Parathyroid adenoma (tissue), 2 donors: Measurements from ENCODE around the gene PLA2G4B.

Experiments
- H2AFZ ChIP-seq: fragments of 300-600 bp; sonication (generic); one replicate; pipeline ENCODE4 v1.7.0; 2017; ENCODE audit warnings: antibody characterized with exemption, mild to moderate bottlenecking
- H3K27ac ChIP-seq: fragments of 300-600 bp; sonication (generic); one replicate; pipeline ENCODE4 v1.7.0; 2017
- H3K27me3 ChIP-seq: fragments of 300-600 bp; sonication (generic); one replicate; pipeline ENCODE4 v1.7.0; 2017; ENCODE audit warnings: low read length; ENCODE audit not compliant: control insufficient read depth, insufficient read depth
- H3K36me3 ChIP-seq: fragments of 300-600 bp; sonication (generic); one replicate; pipeline ENCODE4 v1.7.0; 2017; ENCODE audit warnings: low read length; ENCODE audit not compliant: control insufficient read depth, insufficient read depth
- H3K4me1 ChIP-seq: fragments of 300-600 bp; sonication (generic); one replicate; pipeline ENCODE4 v1.7.0; 2017; ENCODE audit warnings: control low read depth
- H3K4me2 ChIP-seq: fragments of 300-600 bp; sonication (generic); one replicate; pipeline ENCODE4 v1.7.0; 2017; ENCODE audit warnings: low read length
- H3K4me3 ChIP-seq: fragments of 300-600 bp; sonication (generic); one replicate; pipeline ENCODE4 v1.7.0; 2017; ENCODE audit warnings: low read depth, low read length
- H3K79me2 ChIP-seq: fragments of 300-600 bp; sonication (generic); one replicate; pipeline ENCODE4 v1.7.0; 2017; ENCODE audit warnings: control low read depth
- H3K9ac ChIP-seq: fragments of 300-600 bp; sonication (generic); one replicate; pipeline ENCODE4 v1.7.0; 2017; ENCODE audit warnings: mild to moderate bottlenecking
- H3K9me3 ChIP-seq: fragments of 300-600 bp; sonication (generic); one replicate; pipeline ENCODE4 v1.7.0; 2017; ENCODE audit warnings: low read length; ENCODE audit not compliant: control insufficient read depth
- CTCF ChIP-seq: fragments of 300-600 bp; sonication (generic); IDR thresholded peaks from one replicate; pipeline ENCODE4 v1.7.0; 2017; ENCODE audit warnings: antibody characterized with exemption, mild to moderate bottlenecking
- donor health status: primary hyperparathyroidism.

The PLA2G4B gene

GRCh38 chr15:41817327-41817726 lies 21.3 kb upstream of the PLA2G4B start:
- H3K9ac ChIP-seq: no peak overlapping the region
- no peaks in the 10 kb centered on the region for H3K36me3 ChIP-seq
- no peak overlapping the region for H3K4me3 ChIP-seq
- no peaks in the 10 kb centered on the region for H3K4me1 ChIP-seq
- TF ChIP-seq CTCF: no peak
- no peaks in the 10 kb centered on the region for H3K79me2 ChIP-seq
- H3K4me2 ChIP-seq: no peak overlapping the region
- H3K27ac ChIP-seq: no peak overlapping the region
- H3K9me3 ChIP-seq: no peaks in the 10 kb centered on the region
- no peaks in the 10 kb centered on the region for H3K27me3 ChIP-seq
- no peak overlapping the region for H2AFZ ChIP-seq

- Histone ChIP-seq H3K36me3 (no peaks in the 10 kb centered on the region), H3K79me2 (no peaks in the 10 kb centered on the region), H3K9ac (no peak overlapping the region), H3K27me3 (no peaks in the 10 kb centered on the region), H3K27ac (no peak overlapping the region), H3K4me1 (no peaks in the 10 kb centered on the region), H3K4me3 (no peak overlapping the region), H3K9me3 (no peaks in the 10 kb centered on the region), H3K4me2 (no peak overlapping the region), H2AFZ (no peak overlapping the region)
- TF ChIP-seq CTCF: no peak
Observed at GRCh38 chr15:41817781-41818180, 20.9 kb upstream of the PLA2G4B start.

GRCh38 chr15:41819455-41820050 lies 19.1 kb upstream of the PLA2G4B start:
- TF ChIP-seq CTCF: no peak
- H3K79me2 ChIP-seq: no peaks in the 10 kb centered on the region
- H3K4me1 ChIP-seq: no peaks in the 10 kb centered on the region
- no peaks in the 10 kb centered on the region for H3K36me3 ChIP-seq
- H3K4me2 ChIP-seq: no peak overlapping the region
- no peak overlapping the region for H3K27ac ChIP-seq
- no peaks in the 10 kb centered on the region for H3K27me3 ChIP-seq
- H2AFZ ChIP-seq: no peak overlapping the region
- H3K9ac ChIP-seq: no peak overlapping the region
- no peak overlapping the region for H3K4me3 ChIP-seq
- no peaks in the 10 kb centered on the region for H3K9me3 ChIP-seq

GRCh38 chr15:41820791-41821423 lies 17.7 kb upstream of the PLA2G4B start:
- H2AFZ ChIP-seq: no peak overlapping the region
- no peaks in the 10 kb centered on the region for H3K9me3 ChIP-seq
- no peak for TF ChIP-seq CTCF
- no peak overlapping the region for H3K4me2 ChIP-seq
- no peaks in the 10 kb centered on the region for H3K36me3 ChIP-seq
- no peaks in the 10 kb centered on the region for H3K27me3 ChIP-seq
- no peak overlapping the region for H3K9ac ChIP-seq
- no peaks in the 10 kb centered on the region for H3K79me2 ChIP-seq
- H3K27ac ChIP-seq: no peak overlapping the region
- no peak overlapping the region for H3K4me3 ChIP-seq
- H3K4me1 ChIP-seq: no peaks in the 10 kb centered on the region

- H3K4me3 ChIP-seq: no peak overlapping the region
- no peak overlapping the region for H2AFZ ChIP-seq
- no peaks in the 10 kb centered on the region for H3K4me1 ChIP-seq
- no peak for TF ChIP-seq CTCF
- H3K4me2 ChIP-seq: no peak overlapping the region
- H3K27me3 ChIP-seq: no peaks in the 10 kb centered on the region
- no peaks in the 10 kb centered on the region for H3K9me3 ChIP-seq
- H3K27ac ChIP-seq: no peak overlapping the region
- no peaks in the 10 kb centered on the region for H3K36me3 ChIP-seq
- no peaks in the 10 kb centered on the region for H3K79me2 ChIP-seq
- H3K9ac ChIP-seq: no peak overlapping the region
Observed at GRCh38 chr15:41821831-41822230, 16.8 kb upstream of the PLA2G4B start.
